Karpas-422 (cell line): Measurements from ENCODE around the gene SH2D5. TPM values are rescaled to one million over a fixed set of nuclear protein-coding genes. Genes with fewer than 3 reads are reported as not detected.

ENCODE experiments used
- DNase-seq: peaks from one replicate; pipeline ENCODE4 v3.0.0-alpha.2; 2015
- H2AFZ ChIP-seq: fragments of 200-600 bp; sonication (generic); 2 replicates; pipeline ENCODE4 v1.6.1; 2014; ENCODE audit warnings: antibody characterized with exemption, low read length, mixed read lengths
- H3K27ac ChIP-seq: fragments of 200-600 bp; sonication (generic); 2 replicates; pipeline ENCODE4 v1.5.1; 2014; ENCODE audit warnings: mild to moderate bottlenecking, low read length, moderate library complexity
- H3K27me3 ChIP-seq: fragments of 200-600 bp; sonication (generic); 2 replicates; pipeline ENCODE4 v1.6.1; 2014; ENCODE audit warnings: low read length, mixed read lengths
- H3K36me3 ChIP-seq: fragments of 200-600 bp; sonication (generic); 2 replicates; pipeline ENCODE4 v1.6.1; 2014; ENCODE audit warnings: low read length, mixed read lengths; ENCODE audit not compliant: insufficient read depth
- H3K4me1 ChIP-seq: fragments of 200-600 bp; sonication (generic); 2 replicates; pipeline ENCODE4 v1.6.1; 2014; ENCODE audit warnings: mild to moderate bottlenecking, low read length, mixed read lengths
- H3K4me2 ChIP-seq: fragments of 200-600 bp; sonication (generic); 2 replicates; pipeline ENCODE4 v1.6.1; 2014; ENCODE audit warnings: low read length, low read depth, mild to moderate bottlenecking; ENCODE audit not compliant: poor library complexity, severe bottlenecking
- H3K4me3 ChIP-seq: fragments of 200-600 bp; sonication (generic); 2 replicates; pipeline ENCODE4 v1.5.1; 2014; ENCODE audit warnings: mild to moderate bottlenecking, antibody characterized with exemption, low read length, mixed read lengths
- H3K79me2 ChIP-seq: fragments of 200-600 bp; sonication (generic); 2 replicates; pipeline ENCODE4 v1.6.1; 2014; ENCODE audit warnings: mild to moderate bottlenecking, low read length, mixed read lengths
- H3K9ac ChIP-seq: fragments of 200-600 bp; sonication (generic); 2 replicates; pipeline ENCODE4 v1.6.0; 2014; ENCODE audit warnings: low read length
- H3K9me2 ChIP-seq: fragments of 200-600 bp; sonication (generic), shearing (Covaris generic); replicated peaks from 2 replicates; pipeline ENCODE4 v1.6.0; 2014; ENCODE audit warnings: mild to moderate bottlenecking, low read length, moderate library complexity; ENCODE audit not compliant: insufficient read depth
- H3K9me3 ChIP-seq: fragments of 300-700, 200-600 bp; sonication (generic); 2 replicates; pipeline ENCODE4 v1.6.1; 2014; ENCODE audit warnings: low read length, mixed read lengths
- H4K20me1 ChIP-seq: fragments of 200-600 bp; sonication (generic); 2 replicates; pipeline ENCODE4 v1.6.1; 2014; ENCODE audit warnings: mild to moderate bottlenecking, antibody characterized with exemption, low read length, low read depth; ENCODE audit not compliant: insufficient read depth
- total RNA-seq: library from RNA; depleted of rRNA; stranded (reverse); fragments of >200 nt; shearing (Covaris generic); gene quantifications from 2 replicates; pipeline ENCODE4 v1.2.3, GENCODE V29; 2014; ENCODE audit warnings: low replicate concordance; rRNA removed

SH2D5 gene
- 0.07 TPM in 1 of 2 replicates, not detected in the other for total RNA-seq

GRCh38 chr1:20732588-20733359 is at the start of gene SH2D5:
Gene SH2D5 (minus strand): TSS chr1:20732703. CDS start chr1:20728044, 4,659 bp downstream.
- H3K4me1 ChIP-seq, result peaks cover 9% of the 10 kb centered on the region
- no peaks in the 10 kb centered on the region for H3K9me3 ChIP-seq
- H3K27ac ChIP-seq, result no peak within 1 kb of the TSS
- H3K9ac ChIP-seq, result no peak within 1 kb of the TSS
- H3K79me2 ChIP-seq, result no peaks in the 10 kb centered on the region
- peaks cover 9% of the 10 kb centered on the region; the same call in 1 of the 2 replicates for H4K20me1 ChIP-seq
- H3K36me3 ChIP-seq, result peaks cover 4% of the 10 kb centered on the region; the same call in 1 of the 2 replicates
- peak within 1 kb of the TSS; percentile 31 for H3K4me3 ChIP-seq
- peak within 1 kb of the TSS; percentile 41 for H3K4me2 ChIP-seq
- no peaks in the 10 kb centered on the region for H3K9me2 ChIP-seq
- H3K27me3 ChIP-seq, result no peaks in the 10 kb centered on the region
- H2AFZ ChIP-seq, result no peak within 1 kb of the TSS
- peak; percentile 42 for DNase-seq

GRCh38 chr1:20775700-20776099 is 43.2 kb upstream of the SH2D5 start:
- Histone ChIP-seq H3K27ac (no peak overlapping the region), H3K4me3 (no peak overlapping the region), H3K36me3 (peaks cover 73% of the 10 kb centered on the region), H3K9ac (no peak overlapping the region), H3K27me3 (no peaks in the 10 kb centered on the region), H3K9me2 (no peaks in the 10 kb centered on the region), H3K4me1 (no peaks in the 10 kb centered on the region; the same call in 1 of the 2 replicates), H3K9me3 (no peaks in the 10 kb centered on the region), H2AFZ (no peak overlapping the region), H4K20me1 (no peaks in the 10 kb centered on the region), H3K79me2 (peaks cover 58% of the 10 kb centered on the region), H3K4me2 (no peak overlapping the region)
- DNase-seq, result no peak

DNA sequence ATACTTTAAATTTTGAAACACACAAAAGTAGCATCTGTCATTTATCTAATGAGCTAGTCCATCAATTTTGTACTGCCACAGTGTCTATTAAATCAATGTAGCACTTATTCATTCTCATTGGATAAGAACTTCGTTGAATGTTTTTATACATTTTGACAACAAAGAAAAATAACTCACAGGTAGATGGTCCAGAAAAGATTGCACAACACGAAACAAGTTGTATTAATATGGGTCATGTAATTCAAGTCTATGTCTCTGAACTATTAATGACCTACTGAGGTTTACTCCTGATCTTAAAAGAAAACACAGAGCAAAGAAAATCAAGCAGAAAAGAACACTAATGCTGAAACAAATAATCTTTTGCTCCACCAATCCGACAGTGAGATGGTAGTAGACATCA is 39.3 kb upstream of the SH2D5 start:
- no peak overlapping the region for H3K9ac ChIP-seq
- H3K36me3 ChIP-seq, result peaks cover 75% of the 10 kb centered on the region
- H4K20me1 ChIP-seq, result no peaks in the 10 kb centered on the region
- H3K27me3 ChIP-seq, result no peaks in the 10 kb centered on the region
- H3K4me1 ChIP-seq, result no peaks in the 10 kb centered on the region
- no peaks in the 10 kb centered on the region for H3K9me2 ChIP-seq
- no peak overlapping the region for H3K4me3 ChIP-seq
- H3K27ac ChIP-seq, result no peak overlapping the region
- H3K9me3 ChIP-seq, result no peaks in the 10 kb centered on the region
- H3K4me2 ChIP-seq, result no peak overlapping the region
- H3K79me2 ChIP-seq, result peaks cover 47% of the 10 kb centered on the region
- no peak overlapping the region for H2AFZ ChIP-seq
- DNase-seq, result no peak

- no peak overlapping the region for H3K4me3 ChIP-seq
- no peaks in the 10 kb centered on the region for H3K9me2 ChIP-seq
- no peak overlapping the region for H3K27ac ChIP-seq
- no peaks in the 10 kb centered on the region for H3K4me1 ChIP-seq
- peaks cover 76% of the 10 kb centered on the region for H3K36me3 ChIP-seq
- no peaks in the 10 kb centered on the region for H3K9me3 ChIP-seq
- no peak overlapping the region for H3K9ac ChIP-seq
- no peaks in the 10 kb centered on the region for H4K20me1 ChIP-seq
- H3K27me3 ChIP-seq, result no peaks in the 10 kb centered on the region
- H3K4me2 ChIP-seq, result no peak overlapping the region
- no peak for DNase-seq
- H3K79me2 ChIP-seq, result peaks cover 39% of the 10 kb centered on the region
- H2AFZ ChIP-seq, result no peak overlapping the region
Observed at GRCh38 chr1:20770314-20771087, 38.0 kb upstream of the SH2D5 start.

- H3K79me2 ChIP-seq, result peaks cover 32% of the 10 kb centered on the region
- H3K4me1 ChIP-seq, result no peaks in the 10 kb centered on the region
- no peak overlapping the region for H3K27ac ChIP-seq
- no peaks in the 10 kb centered on the region for H4K20me1 ChIP-seq
- H2AFZ ChIP-seq, result no peak overlapping the region
- no peak overlapping the region for H3K9ac ChIP-seq
- no peak for DNase-seq
- no peaks in the 10 kb centered on the region for H3K27me3 ChIP-seq
- H3K9me2 ChIP-seq, result no peaks in the 10 kb centered on the region
- H3K4me2 ChIP-seq, result no peak overlapping the region
- no peak overlapping the region for H3K4me3 ChIP-seq
- H3K9me3 ChIP-seq, result no peaks in the 10 kb centered on the region
- peaks cover 85% of the 10 kb centered on the region for H3K36me3 ChIP-seq
Observed at GRCh38 chr1:20767271-20767670, 34.8 kb upstream of the SH2D5 start.

DNA sequence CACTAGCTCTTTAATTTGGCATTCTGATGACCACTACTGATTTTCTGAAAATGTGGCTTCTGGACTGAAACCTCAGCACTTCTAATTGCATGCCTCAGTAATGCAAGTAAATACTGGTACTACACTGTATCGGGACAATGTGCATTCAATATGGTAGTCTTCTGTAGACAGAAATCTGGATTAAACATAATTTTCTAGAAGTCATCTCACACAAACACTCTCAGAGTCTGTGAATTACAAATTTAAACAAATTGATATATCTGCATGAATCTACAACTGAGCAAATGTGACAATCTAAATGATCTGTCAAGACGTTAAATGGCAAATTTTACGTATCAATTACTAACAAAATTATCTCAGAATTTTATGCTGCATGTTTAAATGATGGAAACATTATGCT is 30.9 kb upstream of the SH2D5 start:
- peaks cover 65% of the 10 kb centered on the region for H3K36me3 ChIP-seq
- H3K4me1 ChIP-seq, result no peaks in the 10 kb centered on the region
- no peaks in the 10 kb centered on the region for H3K27me3 ChIP-seq
- no peak overlapping the region for H3K4me2 ChIP-seq
- H3K27ac ChIP-seq, result no peak overlapping the region
- H2AFZ ChIP-seq, result no peak overlapping the region
- peaks cover 17% of the 10 kb centered on the region for H3K79me2 ChIP-seq
- H3K9me2 ChIP-seq, result no peaks in the 10 kb centered on the region
- no peak overlapping the region for H3K4me3 ChIP-seq
- no peak for DNase-seq
- no peaks in the 10 kb centered on the region for H4K20me1 ChIP-seq
- no peak overlapping the region for H3K9ac ChIP-seq
- no peaks in the 10 kb centered on the region for H3K9me3 ChIP-seq

DNA sequence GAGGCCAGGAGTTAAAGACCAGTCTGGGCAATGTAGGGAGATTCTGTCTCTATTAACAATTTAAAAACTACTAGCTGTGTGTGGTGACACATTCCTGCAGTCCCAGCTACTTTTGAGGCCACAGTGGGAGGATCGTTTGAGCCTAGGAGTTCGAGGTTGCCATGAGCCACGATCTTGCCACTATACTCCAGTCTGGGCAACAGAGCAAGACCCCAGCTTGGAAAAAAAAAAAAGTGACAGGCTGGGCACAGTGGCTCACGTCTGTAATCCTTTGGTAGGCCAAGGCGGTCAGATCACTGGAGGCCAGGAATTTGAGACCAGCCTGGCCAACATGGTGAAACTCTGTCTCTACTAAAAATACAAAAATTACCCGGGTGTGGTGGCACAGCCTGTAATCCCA is 27.8 kb upstream of the SH2D5 start:
- no peak overlapping the region for H3K4me3 ChIP-seq
- H3K9ac ChIP-seq, result no peak overlapping the region
- peaks cover 52% of the 10 kb centered on the region for H3K36me3 ChIP-seq
- H3K9me2 ChIP-seq, result no peaks in the 10 kb centered on the region
- no peak overlapping the region for H3K27ac ChIP-seq
- no peaks in the 10 kb centered on the region for H3K27me3 ChIP-seq
- no peak overlapping the region for H3K4me2 ChIP-seq
- H2AFZ ChIP-seq, result no peak overlapping the region
- DNase-seq, result no peak
- no peaks in the 10 kb centered on the region for H3K4me1 ChIP-seq
- peaks cover 12% of the 10 kb centered on the region for H3K79me2 ChIP-seq
- H4K20me1 ChIP-seq, result no peaks in the 10 kb centered on the region
- no peaks in the 10 kb centered on the region for H3K9me3 ChIP-seq

DNA sequence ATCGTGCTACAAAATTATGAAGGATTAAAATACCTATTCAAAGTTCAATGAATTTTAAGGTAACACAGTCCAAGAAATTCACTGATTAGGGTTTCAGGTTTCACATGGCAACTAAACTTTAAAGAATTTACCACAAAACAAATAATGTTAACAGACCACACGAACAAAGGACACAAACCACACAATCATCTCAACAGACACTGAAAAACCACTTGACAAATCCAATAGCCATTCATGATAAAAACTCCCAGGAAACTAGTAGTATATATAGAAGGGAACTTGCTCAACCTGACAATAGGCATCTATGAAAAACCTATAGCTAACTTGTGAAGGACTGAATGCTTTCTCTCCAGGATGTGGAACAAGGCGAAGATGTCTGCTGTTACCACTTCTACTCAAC is 21.1 kb upstream of the SH2D5 start:
- Histone ChIP-seq H3K9ac (no peak overlapping the region), H4K20me1 (no peaks in the 10 kb centered on the region), H3K9me3 (no peaks in the 10 kb centered on the region), H3K79me2 (peaks cover 15% of the 10 kb centered on the region), H3K4me2 (no peak overlapping the region), H3K9me2 (no peaks in the 10 kb centered on the region), H3K4me1 (no peaks in the 10 kb centered on the region), H3K36me3 (peaks cover 39% of the 10 kb centered on the region), H3K27me3 (no peaks in the 10 kb centered on the region), H3K4me3 (no peak overlapping the region), H2AFZ (no peak overlapping the region), H3K27ac (no peak overlapping the region)
- no peak for DNase-seq
